Right forelimb (tissue), 1 donor: ENCODE results near the gene IGFBP4.
A peak's percentile ranks its signal among the peaks of the same experiment; 100 is the strongest.
"Not testable (repeated sequence)": the region's sequence is repeated elsewhere in the genome, so short reads cannot be mapped to it uniquely, and the experiment has no call there.

ENCODE experiments used
- DNase-seq: peaks from one replicate; pipeline ENCODE4 v3.0.0-alpha.2; 2018

The IGFBP4 gene

GRCh38 chr17:40443196-40443987 is at the start of gene IGFBP4:
Gene IGFBP4, plus strand, starts transcription at chr17:40443450. Its CDS starts 286 bp downstream, at chr17:40443736.
- DNase-seq, result peak; percentile 91

DNA sequence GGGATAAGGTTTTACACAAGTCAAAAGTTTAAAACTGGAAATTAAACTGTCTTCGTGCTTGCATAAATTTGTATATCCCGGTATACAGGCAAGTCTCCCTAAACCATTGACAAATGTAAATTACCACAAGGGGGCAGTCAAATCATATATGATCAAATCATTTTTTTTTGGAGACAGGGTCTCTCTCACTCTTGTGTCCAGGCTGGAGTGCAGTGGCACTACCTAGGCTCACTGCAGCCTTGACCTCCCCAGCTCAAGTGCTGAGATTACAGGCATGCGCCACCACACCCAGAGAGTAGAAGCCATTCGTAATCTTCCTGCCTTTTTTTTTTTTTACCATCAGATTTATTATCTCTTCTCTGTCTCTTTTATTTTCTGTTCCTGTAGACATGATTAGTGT is 44.1 kb upstream of the IGFBP4 start:
- DNase-seq, result no peak

GRCh38 chr17:40402668-40403067 is 40.6 kb upstream of the IGFBP4 start:
- no peak for DNase-seq

DNA sequence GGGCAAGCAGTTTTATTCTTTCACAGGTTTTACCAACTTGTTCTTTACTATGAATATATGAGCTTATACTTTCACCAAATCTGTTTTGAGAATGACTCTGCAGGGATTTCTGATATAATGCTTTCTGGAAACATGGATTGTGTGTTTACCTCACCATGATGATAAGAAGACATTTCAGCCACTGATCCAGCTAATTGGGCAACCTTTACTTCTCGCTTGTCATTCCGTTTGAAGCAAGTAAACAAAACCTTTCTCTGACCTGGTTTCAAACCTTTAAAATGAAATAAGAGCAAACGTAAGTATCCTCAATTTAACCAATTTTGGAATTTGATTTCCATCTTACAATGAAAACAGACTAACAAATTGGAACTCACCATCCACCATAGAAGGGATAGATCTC is 39.2 kb upstream of the IGFBP4 start:
- no peak for DNase-seq

GRCh38 chr17:40407460-40407859 is 35.8 kb upstream of the IGFBP4 start:
- no peak for DNase-seq

- DNase-seq, result not testable (repeated sequence)
These were observed 33.7 kb upstream of the IGFBP4 start for GRCh38 chr17:40409540-40409939.

GRCh38 chr17:40410082-40410481 is 33.2 kb upstream of the IGFBP4 start:
- no peak for DNase-seq

- DNase-seq, result no peak
These were observed 31.4 kb upstream of the IGFBP4 start for GRCh38 chr17:40411821-40412220.

DNA sequence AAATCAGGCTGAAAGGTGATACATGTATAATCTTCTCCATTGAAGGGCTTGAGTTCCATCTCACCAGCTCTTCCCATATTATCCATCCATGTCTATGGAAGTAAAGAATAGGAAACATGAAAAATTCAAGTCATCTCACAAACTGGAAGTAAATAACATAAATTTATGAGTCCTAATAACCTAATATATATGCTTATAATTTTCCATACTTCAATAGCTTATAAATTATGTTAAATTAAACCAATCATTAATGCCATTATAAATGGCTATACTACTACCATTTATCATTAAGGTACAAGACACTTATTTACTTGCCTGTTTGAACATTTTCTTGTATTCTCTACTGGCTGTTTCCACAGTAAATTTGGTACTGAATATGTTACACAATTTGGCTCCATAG is 30.4 kb upstream of the IGFBP4 start:
- no peak for DNase-seq

- not testable (repeated sequence) for DNase-seq
These were observed 28.9 kb upstream of the IGFBP4 start for GRCh38 chr17:40414312-40414711.

DNA sequence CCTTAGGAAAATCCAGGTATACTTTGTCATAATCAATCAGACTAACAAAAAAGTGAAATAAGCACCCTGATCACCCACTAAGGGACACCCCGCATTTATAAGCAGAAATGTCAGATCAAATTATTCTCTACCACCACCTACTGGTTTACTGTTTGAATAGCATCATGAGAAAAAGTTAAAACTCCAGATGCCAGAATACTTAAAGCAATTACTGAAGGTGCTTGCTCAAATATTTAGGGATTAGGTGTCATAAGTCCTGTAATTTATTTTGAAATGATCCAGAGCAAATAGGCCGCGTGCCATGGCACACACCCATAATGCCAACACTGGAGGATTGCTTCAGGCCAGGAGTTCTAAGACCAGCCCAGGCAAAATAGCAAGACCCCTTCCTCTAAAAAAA is 27.9 kb upstream of the IGFBP4 start:
- no peak for DNase-seq

DNA sequence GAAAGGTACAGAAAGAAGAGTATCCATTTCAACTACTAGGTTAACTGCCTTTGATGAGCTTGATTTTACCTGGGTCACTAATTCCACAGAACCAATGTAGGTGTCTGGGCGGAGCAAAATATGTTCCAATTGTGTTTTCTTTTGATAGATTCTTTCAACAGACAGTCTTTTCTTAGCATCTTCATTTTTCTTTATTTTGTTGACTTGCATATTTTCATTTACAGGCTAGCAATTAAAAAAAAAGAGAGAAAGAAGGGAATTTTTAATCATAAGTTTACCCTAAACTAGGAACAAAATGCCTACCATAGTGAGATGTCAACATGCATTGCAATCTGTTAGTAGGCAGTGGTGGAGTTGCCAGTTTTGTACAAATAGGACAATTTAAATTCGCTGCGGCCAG is 26.6 kb upstream of the IGFBP4 start:
- no peak for DNase-seq

DNA sequence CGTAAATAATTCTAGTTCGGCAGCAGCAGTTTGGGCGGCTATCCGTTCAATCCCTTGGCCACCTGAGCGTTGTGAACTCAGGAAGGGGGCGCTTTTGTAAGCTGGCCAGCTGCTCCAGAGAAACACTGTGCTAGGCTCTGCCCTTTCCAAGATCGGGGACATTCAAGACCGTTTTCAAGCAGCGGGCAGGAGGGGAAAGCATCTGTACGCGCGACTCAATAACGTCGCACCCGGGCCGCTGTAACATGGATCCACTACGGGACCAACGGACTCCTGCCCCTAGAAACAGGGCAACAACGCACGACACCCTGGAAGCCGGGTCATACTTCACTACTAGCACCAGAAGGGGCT is 26.0 kb upstream of the IGFBP4 start:
- DNase-seq, result no peak

DNA sequence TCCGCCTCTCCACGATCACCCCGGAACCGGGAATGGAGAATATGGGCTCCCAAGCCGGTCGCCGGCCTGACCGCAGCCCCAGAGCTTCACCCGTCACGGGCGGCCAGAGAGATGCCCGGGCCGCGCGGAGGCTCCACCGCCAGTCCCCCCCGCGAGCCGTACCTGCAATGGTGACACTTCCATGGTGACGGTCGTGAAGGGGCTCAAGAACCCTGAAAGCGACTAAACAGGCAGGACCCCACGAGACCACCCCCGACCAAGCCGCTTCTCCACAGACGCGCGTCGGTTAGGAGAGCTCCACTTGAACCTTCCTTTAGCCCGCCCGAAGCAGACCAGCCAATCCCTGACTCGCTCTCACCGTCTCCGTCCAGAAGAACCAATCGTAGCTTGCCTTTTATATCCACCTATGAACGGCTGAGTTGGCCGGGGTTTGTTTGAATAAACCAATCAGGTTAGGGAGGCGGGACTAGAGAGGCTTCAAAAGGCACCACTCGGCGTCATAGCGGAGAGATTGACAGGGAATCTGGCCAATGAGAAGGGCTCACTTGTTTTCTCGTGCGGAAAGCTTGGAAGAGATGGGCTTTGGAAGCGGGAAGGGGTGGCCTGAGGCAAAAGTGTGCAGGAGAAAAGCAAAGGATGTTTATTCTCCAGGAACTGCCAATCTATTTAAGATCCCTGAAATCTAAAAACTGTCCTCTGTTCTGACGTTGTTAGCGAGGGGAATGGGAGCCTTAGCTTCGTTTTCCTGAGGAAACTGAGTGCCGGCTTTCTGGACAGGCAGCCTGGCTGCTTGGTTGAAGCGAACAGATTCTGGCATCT is 25.4 kb upstream of the IGFBP4 start, which contains the start of gene TOP2A:
TSS of gene TOP2A (minus strand) at position 288 of the 819 bp plus-strand sequence. CDS start at position 183, 105 bp downstream.
- DNase-seq, result peak; percentile 98

DNA sequence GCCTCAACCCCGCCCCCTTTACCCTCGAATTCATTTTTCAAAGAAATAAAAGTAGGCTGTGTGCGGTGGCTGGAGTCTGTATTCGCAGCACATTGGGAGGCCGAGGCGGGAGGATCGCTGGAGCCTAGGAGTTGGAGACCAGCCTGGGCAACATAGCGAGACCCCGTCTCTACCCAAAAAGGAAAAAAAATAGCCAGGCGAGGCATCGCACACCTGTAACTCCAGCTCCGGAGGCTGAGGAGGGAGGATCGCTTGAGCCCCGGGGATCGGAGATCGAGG is 24.9 kb upstream of the IGFBP4 start:
- DNase-seq, result no peak

- DNase-seq, result no peak
These were observed 23.5 kb upstream of the IGFBP4 start for GRCh38 chr17:40419559-40420331.

DNA sequence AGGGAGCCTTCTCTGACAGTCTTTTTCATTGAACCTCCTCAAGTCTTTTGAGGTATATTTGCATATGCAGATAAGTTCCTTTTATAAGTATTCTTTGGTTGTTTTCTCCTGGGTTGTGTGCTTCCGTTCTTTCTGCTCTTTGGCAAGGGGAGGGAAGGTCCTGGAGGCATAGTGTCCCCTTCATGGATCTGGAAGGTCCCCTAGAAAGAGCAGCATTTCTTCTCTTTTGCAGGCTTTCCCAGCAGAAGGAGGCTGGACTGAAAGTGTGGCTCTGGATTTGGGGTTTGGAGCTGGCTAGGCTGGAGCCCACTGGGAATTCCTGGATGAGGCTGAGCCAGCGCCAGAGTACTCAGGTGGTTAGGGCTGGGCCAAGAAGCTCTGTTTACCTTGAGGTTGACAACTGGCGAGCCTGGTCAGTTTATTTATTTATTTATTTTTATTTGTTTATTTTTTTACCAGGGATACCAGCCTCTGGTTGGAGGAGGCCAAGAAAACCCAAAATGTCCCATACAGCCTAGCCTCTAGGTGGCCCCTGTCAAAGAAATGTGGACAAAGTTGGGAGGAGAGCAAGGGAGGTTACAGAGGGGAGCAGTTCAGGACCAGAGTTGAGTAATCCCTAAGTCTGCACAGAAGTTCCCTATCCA is 20.1 kb upstream of the IGFBP4 start:
- no peak for DNase-seq

DNA sequence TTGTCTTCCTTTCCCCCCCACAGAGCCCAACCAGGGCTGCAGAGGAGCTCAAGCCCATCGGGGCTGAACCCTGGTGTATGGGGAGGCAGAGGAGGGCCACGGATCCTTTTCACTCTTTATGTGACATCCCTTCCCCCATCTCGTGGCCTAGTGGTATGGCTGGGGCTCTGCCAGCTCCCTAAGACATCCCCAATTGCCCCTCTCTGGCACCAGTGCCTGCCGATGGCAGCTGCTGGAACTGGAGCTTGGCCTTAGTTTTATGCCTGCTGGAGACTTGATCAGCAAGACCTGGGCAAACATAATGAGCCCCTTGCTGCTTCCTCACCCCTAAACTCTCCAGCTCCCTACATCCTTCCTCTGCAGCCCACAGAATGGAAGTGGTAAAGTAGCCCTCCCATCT is 17.5 kb upstream of the IGFBP4 start:
- no peak for DNase-seq

DNA sequence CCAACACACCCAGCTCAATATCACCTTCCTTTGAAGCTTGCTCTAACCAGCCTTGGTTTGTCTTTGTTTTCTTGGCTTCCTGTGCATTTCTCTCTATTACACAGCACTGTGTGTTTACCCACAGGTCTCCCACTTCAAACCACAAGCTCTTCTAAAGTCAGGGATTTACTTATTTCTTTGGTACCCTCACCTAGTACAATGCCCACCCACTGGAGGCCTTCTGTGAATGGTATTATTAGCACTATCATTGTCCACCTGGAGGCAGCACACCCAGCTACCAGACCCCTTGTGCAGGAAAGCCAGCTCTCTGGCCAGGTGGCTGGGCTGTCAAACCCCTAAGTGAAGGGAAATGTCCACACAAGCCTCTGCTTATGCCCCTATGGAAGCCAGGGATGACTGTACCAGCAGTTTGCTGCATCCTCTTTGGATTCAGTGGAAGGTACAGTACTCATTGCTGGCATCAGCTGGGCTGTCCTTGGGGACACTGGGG is 16.2 kb upstream of the IGFBP4 start:
- no peak for DNase-seq

GRCh38 chr17:40430272-40431230 is 12.7 kb upstream of the IGFBP4 start:
- DNase-seq, result no peak

GRCh38 chr17:40431231-40431602 is 12.0 kb upstream of the IGFBP4 start:
- no peak for DNase-seq
